T-cell (primary cell): ENCODE results near the gene IQCE. TPM values are rescaled to one million over a fixed set of nuclear protein-coding genes. Genes with fewer than 3 reads are reported as not detected.
A peak's percentile ranks its signal among the peaks of the same experiment; 100 is the strongest.

Experiments used
- ATAC-seq, 4 experiments: fragments of 200-7000 bp in 3 of 4; fragments of 150-1000 bp in 1 of 4; cut with Tn5 transposase; replicated peaks in 1 of 4; 1 replicate in 3 of 4; 2 replicates in 1 of 4; pipeline ENCODE4 v1.10.0; 2021; ENCODE audit warnings: moderate library complexity in 3 of 4, mild to moderate bottlenecking in 2 of 4, moderate number of reproducible peaks in 1 of 4
- CTCF ChIA-PET, 2 donors: fragments of 300-600 bp; sonication (Branson Sonifier 250); formaldehyde crosslinking; loops; one replicate each; lab custom pipeline; 2022; ENCODE audit warnings: antibody characterized with exemption in 2 of 2; lab: Charles Lee
- POLR2A ChIA-PET, 2 donors: fragments of 300-600 bp; sonication (Branson Sonifier 250); formaldehyde crosslinking; loops; one replicate each; lab custom pipeline; 2022; ENCODE audit warnings: antibody characterized with exemption in 2 of 2; lab: Charles Lee
- DNase-seq, 35 experiments: peaks; one replicate each; pipeline versions ENCODE4 v3.0.0 to v3.0.0-alpha.2; 2013 to 2023
- H3K27ac ChIP-seq: one replicate; pipeline ENCODE4 v1.5.1; 2013; ENCODE audit warnings: low read length
- H3K27me3 ChIP-seq, 2 experiments: replicated peaks in 1 of 2; 1 replicate in 1 of 2; 2 replicates in 1 of 2; pipeline versions ENCODE4 v1.6.1 to v1.7.0; 2013; ENCODE audit warnings: low read length in 1 of 2, mixed read lengths in 1 of 2; ENCODE audit not compliant: control insufficient read depth in 2 of 2, insufficient read depth in 2 of 2; ENCODE audit errors: extremely low read depth in 1 of 2
- H3K36me3 ChIP-seq, 2 donors: 1 replicate in 1 of 2; 2 replicates in 1 of 2; pipeline versions ENCODE4 v1.6.1 to v1.7.0; 2013; ENCODE audit warnings: low read length in 1 of 2; ENCODE audit not compliant: control insufficient read depth in 2 of 2, insufficient read depth in 1 of 2; ENCODE audit errors: extremely low read depth in 1 of 2
- H3K4me1 ChIP-seq, 2 experiments: 1 replicate in 1 of 2; 2 replicates in 1 of 2; pipeline versions ENCODE4 v1.6.1 to v1.7.0; 2013; ENCODE audit warnings: low read length in 2 of 2, mixed read lengths in 1 of 2; ENCODE audit not compliant: insufficient read depth in 2 of 2, control insufficient read depth in 1 of 2; ENCODE audit errors: extremely low read depth in 1 of 2
- H3K4me3 ChIP-seq, 2 donors: 1 replicate in 1 of 2; 2 replicates in 1 of 2; pipeline versions ENCODE4 v1.5.1 to v1.7.0; 2013; ENCODE audit warnings: mild to moderate bottlenecking in 2 of 2, low read length in 1 of 2, moderate library complexity in 1 of 2; ENCODE audit not compliant: control insufficient read depth in 1 of 2; ENCODE audit errors: extremely low read depth in 1 of 2
- H3K9me3 ChIP-seq: 2 replicates; pipeline ENCODE4 v1.7.0; 2013
- H3K27ac Mint-ChIP-seq, 2 donors: one replicate each; pipeline ENCODE4 v1.8.0; 2020 to 2021; ENCODE audit warnings: mild to moderate bottlenecking in 2 of 2, mixed read lengths in 2 of 2
- H3K27me3 Mint-ChIP-seq, 2 donors: one replicate each; pipeline ENCODE4 v1.8.0; 2021 to 2022; ENCODE audit warnings: mixed read lengths in 2 of 2
- H3K36me3 Mint-ChIP-seq: one replicate; pipeline ENCODE4 v1.8.0; 2021; ENCODE audit warnings: mixed read lengths
- H3K4me1 Mint-ChIP-seq, 3 donors: one replicate each; pipeline ENCODE4 v1.8.0; 2020 to 2022; ENCODE audit warnings: mixed read lengths in 3 of 3, mild to moderate bottlenecking in 1 of 3
- H3K4me3 Mint-ChIP-seq, 3 donors: one replicate each; pipeline ENCODE4 v1.8.0; 2020 to 2022; ENCODE audit warnings: mild to moderate bottlenecking in 3 of 3, mixed read lengths in 3 of 3, moderate library complexity in 3 of 3
- H3K9me3 Mint-ChIP-seq, 3 donors: one replicate each; pipeline ENCODE4 v1.8.0; 2020 to 2022; ENCODE audit warnings: mixed read lengths in 3 of 3
- WGBS: methylation state at CpG from one replicate; pipeline ENCODE4 v1.1.5; 2013; ENCODE audit warnings: missing lambda C conversion rate; ENCODE audit not compliant: insufficient coverage; 5-methylcytosine and 5-hydroxymethylcytosine counted together
- total RNA-seq, 35 experiments: library from RNA in 6 of 35; stranded (reverse) in 6 of 35; fragments of 120-200 nt in 1 of 35; gene quantifications; one replicate each; pipeline versions ENCODE4 v1.2.1 to v1.2.4 and lab custom pipeline; 2013 to 2026

The IQCE gene
- total RNA-seq, 5 donors from 2014 or later (not counting 1 experiment from before 2014, with no cell fraction given), result 4.5 to 11.7 (median 8.0) TPM

DNA sequence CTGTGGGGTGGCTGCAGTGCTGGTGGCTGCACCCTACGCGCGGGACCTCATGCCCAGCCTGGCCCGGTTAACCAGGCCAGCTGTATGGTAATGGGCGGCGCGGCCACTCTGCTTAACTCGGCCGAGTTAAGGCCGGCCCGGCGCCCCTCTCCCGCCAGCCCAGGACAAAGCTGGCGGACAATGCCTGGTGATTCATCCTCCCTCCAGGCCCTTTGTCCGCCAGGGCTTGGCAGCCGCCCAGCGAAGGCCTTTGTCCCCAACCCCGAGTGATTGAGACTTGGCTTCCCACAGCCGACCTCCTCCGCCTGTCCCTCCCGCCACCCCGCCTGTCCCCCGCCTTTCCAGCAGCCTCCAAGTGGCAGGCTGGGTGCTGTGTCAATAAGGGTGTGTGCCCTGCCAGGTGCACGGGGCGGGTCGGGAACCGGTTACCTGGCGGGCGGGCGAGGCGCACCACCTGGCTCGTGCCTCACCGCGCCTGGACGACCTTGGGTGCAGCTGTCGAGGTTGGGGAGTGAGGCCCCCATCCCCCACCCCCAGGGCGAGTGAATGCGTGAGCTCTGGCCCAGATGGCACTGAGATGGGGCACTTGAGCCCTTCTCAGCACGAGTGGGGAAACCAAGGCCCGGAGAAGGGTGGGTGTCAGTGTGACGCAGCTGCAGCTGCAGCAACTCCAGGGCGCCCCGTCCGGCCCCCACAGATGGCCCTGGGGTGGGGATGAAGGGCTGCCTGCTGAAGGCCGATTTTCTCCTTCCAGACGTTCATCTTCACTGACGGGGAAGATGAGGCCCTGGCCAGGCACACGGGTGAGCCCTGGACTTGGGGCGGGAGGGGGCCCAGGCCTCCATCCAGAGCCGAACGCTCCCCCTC is 34.6 kb upstream of the IQCE start:
- H3K36me3 Mint-ChIP-seq, result peaks cover 20% of the 10 kb centered on the region
- peaks cover 39 to 80% of the 10 kb centered on the region in 2 experiments for H3K4me1 ChIP-seq
- peak in 4 of 35 experiments; percentile 20 to 27 (median 21) for DNase-seq
- H3K36me3 ChIP-seq, result peaks cover 15 to 54% of the 10 kb centered on the region in 2 donors
- no peaks in the 10 kb centered on the region for H3K27me3 ChIP-seq
- no peaks in the 10 kb centered on the region for H3K27me3 Mint-ChIP-seq
- peak overlapping the region; percentile 17 to 83 for H3K4me3 ChIP-seq
- H3K9me3 Mint-ChIP-seq, result no peaks in the 10 kb centered on the region
- no peak for ATAC-seq
- ChIA-PET CTCF (no interaction called here), POLR2A (no interaction called here)
- peak overlapping the region in 1 of 3 donors; percentile 97 for H3K4me3 Mint-ChIP-seq
- H3K27ac Mint-ChIP-seq, result peak overlapping the region; percentile 52 to 55
- peak overlapping the region; percentile 34 for H3K27ac ChIP-seq
- H3K9me3 ChIP-seq, result no peaks in the 10 kb centered on the region
- WGBS, result 77% methylated on average over 28 of the region's 51 CpGs
- peaks cover 51 to 63% (median 56%) of the 10 kb centered on the region in 3 donors for H3K4me1 Mint-ChIP-seq

DNA sequence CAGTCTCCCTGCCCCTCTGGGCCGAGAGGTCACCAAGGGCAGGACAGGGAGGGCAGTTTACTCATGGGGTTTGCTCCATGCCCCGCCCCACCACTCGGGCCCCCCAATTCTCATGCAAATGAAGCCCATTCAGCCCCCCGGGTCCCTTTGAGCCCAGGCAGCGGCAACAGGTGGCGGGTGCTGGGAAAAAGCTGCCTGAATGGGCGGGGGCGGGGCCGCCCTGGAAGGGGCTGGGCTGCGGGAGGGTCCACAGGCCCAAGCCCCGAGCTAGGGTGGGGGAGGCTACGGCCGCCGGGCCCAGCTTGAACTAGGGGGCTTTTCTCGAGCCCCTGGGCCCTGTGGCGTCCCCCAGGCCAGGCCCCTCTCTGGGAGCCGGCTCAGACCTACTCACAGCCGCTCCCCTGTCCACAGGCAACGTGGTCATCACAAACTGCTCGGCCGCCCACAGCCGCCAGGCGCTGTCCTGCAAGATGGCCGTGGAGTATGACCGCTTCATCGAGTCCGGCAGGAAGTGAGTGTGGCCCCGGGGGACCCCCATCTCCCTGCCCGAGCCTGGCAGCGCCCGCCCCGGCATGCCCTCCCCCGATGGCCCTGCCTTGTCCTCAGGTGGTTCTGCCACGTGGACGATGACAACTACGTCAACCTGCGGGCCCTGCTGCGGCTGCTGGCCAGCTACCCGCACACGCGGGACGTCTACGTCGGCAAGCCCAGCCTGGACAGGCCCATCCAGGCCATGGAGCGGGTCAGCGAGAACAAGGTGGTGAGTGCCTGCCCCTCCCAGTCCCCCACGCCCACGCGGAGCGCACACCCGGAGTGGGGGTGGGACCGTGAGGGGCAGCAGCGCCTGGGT is 33.7 kb upstream of the IQCE start:
- Histone ChIP-seq H3K36me3 (peaks cover 15 to 54% of the 10 kb centered on the region in 2 donors), H3K27me3 (no peaks in the 10 kb centered on the region), H3K27ac (no peak overlapping the region), H3K4me3 (no peak overlapping the region), H3K4me1 (peaks cover 48 to 89% of the 10 kb centered on the region in 2 experiments), H3K9me3 (no peaks in the 10 kb centered on the region)
- no peak overlapping the region for H3K27ac Mint-ChIP-seq
- ATAC-seq (no peak), DNase-seq (peak in 2 of 35 experiments; percentile 1 to 6)
- CTCF ChIA-PET, result no interaction called here
- H3K4me1 Mint-ChIP-seq, result peaks cover 60 to 70% (median 63%) of the 10 kb centered on the region in 3 donors
- H3K27me3 Mint-ChIP-seq, result no peaks in the 10 kb centered on the region
- H3K4me3 Mint-ChIP-seq, result peak overlapping the region in 1 of 3 donors; percentile 97
- peaks cover 20% of the 10 kb centered on the region for H3K36me3 Mint-ChIP-seq
- WGBS, result 90% methylated on average over 35 of the region's 53 CpGs
- POLR2A ChIA-PET, result no interaction called here
- H3K9me3 Mint-ChIP-seq, result no peaks in the 10 kb centered on the region

DNA sequence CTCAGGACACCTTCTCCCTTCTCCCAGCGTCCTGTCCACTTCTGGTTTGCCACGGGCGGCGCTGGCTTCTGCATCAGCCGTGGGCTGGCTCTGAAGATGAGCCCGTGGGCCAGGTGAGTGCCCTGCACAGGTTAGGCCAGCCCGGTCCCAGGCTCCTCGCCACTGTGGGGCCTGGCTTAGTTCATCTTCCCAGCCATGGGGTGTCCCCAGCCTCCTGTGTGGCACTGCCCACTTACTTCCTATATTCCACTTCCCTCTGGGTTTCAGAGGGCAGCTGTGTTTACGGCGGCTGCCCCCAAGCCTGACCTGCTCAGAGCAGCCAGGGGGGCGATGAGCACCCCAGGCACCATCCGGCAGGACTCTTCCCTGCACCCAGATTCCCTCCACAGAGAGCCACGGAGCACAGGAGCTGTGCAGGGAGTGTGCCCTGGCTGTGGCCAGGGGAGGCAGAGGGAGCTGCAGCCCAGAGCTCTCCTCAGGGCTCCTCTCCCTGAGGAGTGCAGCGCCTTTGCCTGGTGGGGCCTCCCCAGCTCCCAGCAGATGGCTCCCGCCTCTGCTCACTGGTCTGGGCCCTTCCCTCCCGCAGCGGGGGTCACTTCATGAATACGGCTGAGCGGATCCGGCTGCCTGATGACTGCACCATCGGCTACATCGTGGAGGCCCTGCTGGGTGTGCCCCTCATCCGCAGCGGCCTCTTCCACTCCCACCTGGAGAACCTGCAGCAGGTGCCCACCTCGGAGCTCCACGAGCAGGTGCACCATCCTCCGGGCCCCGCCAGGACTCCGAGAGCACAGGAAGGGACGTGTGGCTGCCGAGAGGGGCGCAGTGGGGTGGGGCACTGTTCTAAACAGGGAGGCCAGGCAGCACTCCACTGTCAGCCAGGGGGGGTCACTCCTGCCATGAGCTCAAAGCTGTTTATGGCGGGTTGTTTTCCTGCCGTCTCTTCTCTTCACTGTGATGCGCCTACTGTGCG is 32.8 kb upstream of the IQCE start:
- peaks cover 16% of the 10 kb centered on the region for H3K36me3 Mint-ChIP-seq
- H3K4me3 Mint-ChIP-seq, result peak overlapping the region in 2 of 3 donors; percentile 34 to 70
- Histone ChIP-seq H3K36me3 (peaks cover 15 to 54% of the 10 kb centered on the region in 2 donors), H3K27ac (no peak overlapping the region), H3K9me3 (no peaks in the 10 kb centered on the region), H3K4me3 (no peak overlapping the region), H3K27me3 (no peaks in the 10 kb centered on the region), H3K4me1 (peaks cover 52 to 98% of the 10 kb centered on the region in 2 experiments)
- peak overlapping the region; percentile 16 to 36 for H3K27ac Mint-ChIP-seq
- ChIA-PET CTCF (no interaction called here), POLR2A (no interaction called here)
- H3K4me1 Mint-ChIP-seq, result peaks cover 69 to 79% (median 72%) of the 10 kb centered on the region in 3 donors
- 87% methylated on average over 31 of the region's 36 CpGs for WGBS
- no peaks in the 10 kb centered on the region for H3K9me3 Mint-ChIP-seq
- no peak for ATAC-seq
- DNase-seq, result no peak
- H3K27me3 Mint-ChIP-seq, result no peaks in the 10 kb centered on the region

DNA sequence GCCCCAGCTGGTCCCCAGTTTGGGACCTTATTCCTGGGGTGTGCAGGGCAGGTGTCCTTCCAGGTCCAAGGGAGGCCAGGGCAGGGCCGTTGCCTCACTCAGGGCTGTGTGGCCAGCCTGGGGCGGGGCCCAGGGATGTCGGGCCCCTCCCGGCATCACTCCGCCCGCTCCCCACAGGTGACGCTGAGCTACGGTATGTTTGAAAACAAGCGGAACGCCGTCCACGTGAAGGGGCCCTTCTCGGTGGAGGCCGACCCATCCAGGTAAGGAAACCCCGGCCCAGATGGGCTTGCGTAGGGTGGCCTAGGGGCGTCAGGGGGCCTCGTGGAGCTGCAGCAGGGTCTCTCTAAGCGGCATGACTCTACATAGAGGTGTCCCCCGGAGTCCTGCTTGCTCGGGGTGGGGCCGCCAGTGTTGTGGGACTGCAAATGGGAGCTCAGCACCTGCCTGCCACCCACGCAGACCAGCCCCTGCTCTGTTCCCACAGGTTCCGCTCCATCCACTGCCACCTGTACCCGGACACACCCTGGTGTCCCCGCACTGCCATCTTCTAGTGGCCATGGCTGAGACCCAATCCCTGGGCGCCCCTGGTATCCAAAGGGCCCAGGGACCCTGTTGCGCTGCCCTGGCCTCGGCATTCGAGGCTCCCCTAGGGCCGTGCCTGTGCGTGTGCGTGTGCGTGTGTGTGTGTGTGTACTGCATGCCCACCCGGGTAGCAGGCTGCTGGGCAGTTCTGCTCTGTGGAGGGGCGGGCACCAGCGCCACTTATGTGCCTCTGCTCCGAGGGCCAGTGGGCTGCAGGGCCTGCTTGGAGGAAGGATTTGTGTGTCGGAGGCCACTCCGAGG is 31.9 kb upstream of the IQCE start:
- ChIA-PET POLR2A (no interaction called here), CTCF (no interaction called here)
- DNase-seq (peak in 1 of 35 experiments; percentile 2), ATAC-seq (no peak)
- Mint-ChIP-seq H3K27me3 (no peaks in the 10 kb centered on the region), H3K36me3 (peaks cover 13% of the 10 kb centered on the region), H3K4me3 (peak overlapping the region in 2 of 3 donors; percentile 9 to 70), H3K27ac (peak overlapping the region; percentile 80 to 89), H3K4me1 (peaks cover 67 to 83% (median 72%) of the 10 kb centered on the region in 3 donors), H3K9me3 (no peaks in the 10 kb centered on the region)
- peaks cover 15 to 54% of the 10 kb centered on the region in 2 donors for H3K36me3 ChIP-seq
- H3K4me3 ChIP-seq, result no peak overlapping the region
- no peaks in the 10 kb centered on the region for H3K27me3 ChIP-seq
- no peaks in the 10 kb centered on the region for H3K9me3 ChIP-seq
- H3K4me1 ChIP-seq, result peaks cover 52 to 94% of the 10 kb centered on the region in 2 experiments
- 89% methylated on average over 33 of the region's 40 CpGs for WGBS
- no peak overlapping the region for H3K27ac ChIP-seq
